C4-2B (cell line): Measurements from ENCODE around the gene FAM131B.

ENCODE experiments used
- ZFX ChIP-seq: fragments of 450-650 bp; IDR thresholded peaks from 2 replicates; pipeline ENCODE4 v1.6.1; 2017
- TF ChIP-seq, protein P1 (sequence below): fragments of 450-650 bp; conservative IDR thresholded peaks from 2 replicates; pipeline ENCODE4 v1.5.1; 2017; ENCODE audit warnings: mild to moderate bottlenecking

DNA sequence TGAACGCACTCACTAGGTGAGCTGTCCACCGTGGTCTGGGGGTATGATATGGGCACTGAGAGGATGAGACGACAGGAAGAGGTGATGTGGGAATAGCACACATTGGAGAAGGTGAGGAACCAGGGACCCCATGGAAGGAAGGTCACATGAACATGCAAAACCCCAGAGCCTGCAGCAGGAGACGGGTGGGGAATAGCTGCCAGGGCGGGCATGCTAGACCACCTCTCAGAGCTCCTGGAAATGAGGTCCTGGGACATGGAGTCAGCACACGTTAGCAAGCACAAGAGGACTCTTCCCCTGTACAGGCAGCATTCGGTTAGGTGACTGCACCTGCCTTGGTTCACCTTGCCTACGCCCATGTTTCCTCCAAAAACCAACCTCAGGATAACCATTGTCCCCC is 8.1 kb downstream of the FAM131B start:
- TF ChIP-seq, protein P1, sequence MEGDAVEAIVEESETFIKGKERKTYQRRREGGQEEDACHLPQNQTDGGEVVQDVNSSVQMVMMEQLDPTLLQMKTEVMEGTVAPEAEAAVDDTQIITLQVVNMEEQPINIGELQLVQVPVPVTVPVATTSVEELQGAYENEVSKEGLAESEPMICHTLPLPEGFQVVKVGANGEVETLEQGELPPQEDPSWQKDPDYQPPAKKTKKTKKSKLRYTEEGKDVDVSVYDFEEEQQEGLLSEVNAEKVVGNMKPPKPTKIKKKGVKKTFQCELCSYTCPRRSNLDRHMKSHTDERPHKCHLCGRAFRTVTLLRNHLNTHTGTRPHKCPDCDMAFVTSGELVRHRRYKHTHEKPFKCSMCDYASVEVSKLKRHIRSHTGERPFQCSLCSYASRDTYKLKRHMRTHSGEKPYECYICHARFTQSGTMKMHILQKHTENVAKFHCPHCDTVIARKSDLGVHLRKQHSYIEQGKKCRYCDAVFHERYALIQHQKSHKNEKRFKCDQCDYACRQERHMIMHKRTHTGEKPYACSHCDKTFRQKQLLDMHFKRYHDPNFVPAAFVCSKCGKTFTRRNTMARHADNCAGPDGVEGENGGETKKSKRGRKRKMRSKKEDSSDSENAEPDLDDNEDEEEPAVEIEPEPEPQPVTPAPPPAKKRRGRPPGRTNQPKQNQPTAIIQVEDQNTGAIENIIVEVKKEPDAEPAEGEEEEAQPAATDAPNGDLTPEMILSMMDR: no peak
- TF ChIP-seq ZFX: no peak
